ENCODE measurements around the gene C1QTNF12. TPM values are rescaled to one million over a fixed set of nuclear protein-coding genes. Genes with fewer than 3 reads are reported as not detected.

The C1QTNF12 gene
- total RNA-seq, 2 donors from 2014 or later, result 2.9 to 12.5 TPM

GRCh38 chr1:1237874-1238701 lies 8.4 kb downstream of the C1QTNF12 start:
- ATAC-seq (ENCODE audit: insufficient number of reproducible peaks, low FRiP score, low read depth) (no peak), DNase-seq (ENCODE audit: low spot score) (no peak)
- H3K27me3 ChIP-seq (replicated peaks; ENCODE audit: insufficient read depth), result no peaks in the 10 kb centered on the region
- H3K9me3 ChIP-seq, result no peaks in the 10 kb centered on the region
- peaks cover 6% of the 10 kb centered on the region for H3K36me3 ChIP-seq
- no peak for TF ChIP-seq CTCF (IDR thresholded peaks at IDR 0.05)
- peaks cover under 1 to 2% of the 10 kb centered on the region in 2 donors for H3K4me1 ChIP-seq (ENCODE audit: control insufficient read depth in 1 of 2, low read depth in 2 of 2)
- H3K4me3 ChIP-seq, result no peak overlapping the region
- H3K27ac ChIP-seq, result no peak overlapping the region

DNA sequence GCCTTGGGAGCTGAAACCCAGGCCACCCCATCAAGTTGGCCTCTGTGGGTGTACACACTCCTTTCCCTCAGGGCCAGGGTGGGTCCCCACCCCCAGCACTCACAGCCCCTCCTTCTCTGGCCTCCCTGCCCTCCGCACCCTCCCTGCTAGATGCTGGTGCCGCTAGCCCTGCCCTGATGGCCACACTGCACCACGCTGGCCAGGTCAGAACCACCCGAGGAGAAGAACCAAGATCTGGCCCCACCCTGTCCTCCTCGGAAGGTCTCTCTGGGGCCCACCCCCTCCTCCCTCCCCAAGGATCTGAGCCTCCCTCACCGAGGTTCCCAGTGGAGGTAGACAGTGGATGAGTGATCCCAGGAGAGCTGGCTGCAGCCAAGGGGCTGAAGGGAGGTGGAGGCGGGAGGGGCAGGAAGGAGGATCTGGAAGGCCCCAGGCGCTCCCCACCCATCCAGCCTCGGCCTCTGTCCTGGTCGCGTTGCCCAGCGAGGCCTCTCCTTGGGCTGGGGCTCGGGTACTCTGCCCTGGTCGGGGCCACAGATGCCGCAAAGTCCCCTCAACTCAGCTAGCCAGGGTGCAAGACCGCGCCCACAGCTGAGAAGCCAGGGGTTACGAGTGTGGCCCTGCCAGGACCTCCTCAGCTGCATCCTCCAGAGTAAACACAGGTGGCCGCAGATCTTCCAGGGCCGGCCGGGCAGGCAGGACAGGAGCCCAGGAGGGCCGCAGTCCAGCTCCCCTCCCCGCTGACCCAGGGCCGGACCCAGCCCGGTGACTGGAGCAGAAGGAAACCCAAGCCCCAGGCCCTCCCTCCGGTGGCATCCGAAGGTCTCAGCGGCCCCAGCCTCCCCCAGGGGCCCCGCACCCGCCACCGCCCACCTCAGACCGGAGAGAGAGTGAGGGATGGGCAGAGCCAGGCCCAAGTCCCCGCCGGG lies 9.3 kb downstream of the C1QTNF12 start:
- no peak for TF ChIP-seq CTCF (IDR thresholded peaks at IDR 0.05)
- no peak for ATAC-seq (ENCODE audit: insufficient number of reproducible peaks, low FRiP score, low read depth)

DNA sequence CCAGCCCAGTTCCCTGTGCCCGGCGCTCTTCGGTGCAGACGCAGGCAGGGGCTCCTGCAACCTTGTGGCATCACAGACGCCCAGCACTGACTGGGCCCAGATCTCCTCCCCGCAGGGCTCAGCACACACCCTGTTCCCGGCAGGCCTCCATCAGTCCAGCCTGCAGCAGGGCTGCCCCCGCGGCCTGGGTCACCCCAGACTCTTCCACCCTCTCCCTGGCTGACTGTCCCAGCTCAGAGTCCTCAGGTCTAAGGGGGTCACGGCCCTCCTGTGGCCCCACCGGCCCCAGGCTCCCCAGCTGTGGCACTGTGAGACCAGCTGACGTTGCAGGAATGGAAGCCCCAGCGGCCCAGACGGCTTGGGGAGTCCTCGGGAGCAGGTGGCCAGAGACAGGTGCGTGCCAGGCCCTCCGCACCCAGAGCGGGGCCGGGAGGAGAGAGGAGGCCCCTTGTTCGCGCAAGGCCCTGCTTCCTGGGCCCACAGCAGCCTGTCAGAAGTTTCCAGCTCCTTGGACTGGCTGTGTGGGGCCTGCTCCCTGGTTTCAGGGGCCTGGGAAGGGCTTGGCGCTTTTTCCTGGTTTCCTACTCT lies 10.3 kb downstream of the C1QTNF12 start:
- no peak for DNase-seq (ENCODE audit: low spot score)
- Histone ChIP-seq H3K36me3 (peaks cover 6% of the 10 kb centered on the region), H3K4me3 (no peak overlapping the region), H3K4me1 (ENCODE audit: control insufficient read depth in 1 of 2, low read depth in 2 of 2) (peaks cover 6 to 10% of the 10 kb centered on the region in 2 donors), H3K9me3 (no peaks in the 10 kb centered on the region), H3K27me3 (replicated peaks; ENCODE audit: insufficient read depth) (no peaks in the 10 kb centered on the region), H3K27ac (no peak overlapping the region)
- no peak for ATAC-seq (ENCODE audit: insufficient number of reproducible peaks, low FRiP score, low read depth)
- no peak for TF ChIP-seq CTCF (IDR thresholded peaks at IDR 0.05)

More for the DNA sequence above, 9.3 kb downstream of the C1QTNF12 start:
- Histone ChIP-seq H3K27ac (no peak overlapping the region), H3K4me3 (no peak overlapping the region), H3K9me3 (no peaks in the 10 kb centered on the region), H3K36me3 (peaks cover 6% of the 10 kb centered on the region), H3K27me3 (replicated peaks; ENCODE audit: insufficient read depth) (no peaks in the 10 kb centered on the region), H3K4me1 (ENCODE audit: control insufficient read depth in 1 of 2, low read depth in 2 of 2) (peaks cover 6 to 10% of the 10 kb centered on the region in 2 donors)
- no peak for DNase-seq (ENCODE audit: low spot score)

DNA sequence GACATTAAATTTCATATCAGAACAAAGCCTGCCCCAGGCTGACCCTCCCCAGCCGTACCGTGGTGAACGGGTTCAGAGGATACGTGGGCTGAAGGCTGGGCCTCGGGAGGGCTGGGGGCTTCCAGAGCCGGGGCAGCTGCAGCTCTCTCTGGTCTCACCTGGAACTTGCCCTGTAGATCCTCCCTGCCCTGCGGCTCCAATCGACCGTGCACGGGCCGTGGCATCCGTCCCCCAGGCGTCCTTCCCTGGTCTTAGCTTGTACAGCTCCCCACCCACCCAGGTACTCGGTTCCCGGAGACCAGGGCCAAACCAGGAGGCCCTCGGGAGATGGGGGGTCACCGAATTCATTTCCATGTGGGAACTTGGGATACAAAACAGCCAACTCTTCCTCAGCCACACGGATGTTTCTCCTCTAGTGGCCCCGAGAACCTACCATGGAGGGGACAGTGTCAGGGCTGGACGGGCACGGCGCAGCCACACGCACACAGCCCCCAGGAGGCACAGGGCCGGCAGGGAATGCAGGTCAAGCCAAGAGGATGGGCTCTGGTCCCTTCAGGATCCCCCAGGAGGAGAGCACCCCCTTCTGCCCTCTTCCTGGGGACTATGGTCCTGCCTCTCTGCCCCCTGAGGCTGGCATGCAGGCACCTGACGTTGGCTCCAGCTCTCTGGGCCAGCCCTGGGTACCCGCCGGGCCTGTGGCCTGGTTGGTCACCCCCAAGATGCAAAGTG lies 11.3 kb downstream of the C1QTNF12 start:
- Histone ChIP-seq H3K27me3 (replicated peaks; ENCODE audit: insufficient read depth) (no peaks in the 10 kb centered on the region), H3K27ac (no peak overlapping the region), H3K36me3 (peaks cover 6% of the 10 kb centered on the region), H3K9me3 (no peaks in the 10 kb centered on the region), H3K4me1 (ENCODE audit: control insufficient read depth in 1 of 2, low read depth in 2 of 2) (peaks cover 12 to 20% of the 10 kb centered on the region in 2 donors), H3K4me3 (no peak overlapping the region)
- no peak for DNase-seq (ENCODE audit: low spot score)
- TF ChIP-seq CTCF (IDR thresholded peaks at IDR 0.05), result no peak
- no peak for ATAC-seq (ENCODE audit: insufficient number of reproducible peaks, low FRiP score, low read depth)
